Endothelial cell of umbilical vein (primary cell): Measurements from ENCODE around the gene MYD88. TPM values are rescaled to one million over a fixed set of nuclear protein-coding genes. Genes with fewer than 3 reads are reported as not detected.

ENCODE experiments used
- BruUV-seq: library from RNA; stranded (reverse); fragments of 400-500 nt; replicated peaks from 2 replicates; lab custom pipeline; 2021; lab: Mats Ljungman, UMichigan
- CTCF ChIA-PET: fragments of 300-600, 350-600 bp; sonication (Branson Sonifier 250); formaldehyde crosslinking; loops from one replicate; lab custom pipeline; 2021; ENCODE audit warnings: antibody characterized with exemption, inconsistent platforms; lab: Charles Lee
- POLR2A ChIA-PET: fragments of 300-600, 350-600 bp; sonication (Branson Sonifier 250); formaldehyde crosslinking; loops from one replicate; lab custom pipeline; 2021; ENCODE audit warnings: antibody characterized with exemption, inconsistent platforms; lab: Charles Lee
- DNase-seq: peaks from one replicate; pipeline ENCODE4 v3.0.0-alpha.2; 2011; ENCODE audit warnings: low read depth, low spot score
- FAIRE-seq: peaks from 2 replicates; lab custom pipeline; 2011; peaks lifted over from hg19 to GRCh38; lab: Jason Lieb, UNC
- H2AFZ ChIP-seq: 2 replicates; pipeline ENCODE4 v1.6.0; 2012; ENCODE audit warnings: low read depth, low read length, control low read depth, inconsistent platforms
- H3K27ac ChIP-seq: 2 replicates; pipeline ENCODE4 v1.5.1; 2011; ENCODE audit warnings: low read depth, mild to moderate bottlenecking, control low read depth, low read length, moderate library complexity; ENCODE audit not compliant: insufficient read depth
- H3K27me3 ChIP-seq, 2 experiments: 2 replicates each; pipeline versions ENCODE4 v1.6.0 to v1.6.1; 2011; ENCODE audit warnings: low read length in 2 of 2, mixed read lengths in 1 of 2; ENCODE audit not compliant: control insufficient read depth in 2 of 2, insufficient read depth in 2 of 2
- H3K36me3 ChIP-seq, 2 experiments: 2 replicates in 1 of 2; 3 replicates in 1 of 2; pipeline ENCODE4 v1.5.1; 2011; ENCODE audit warnings: low read length in 2 of 2, mild to moderate bottlenecking in 1 of 2, moderate library complexity in 1 of 2; ENCODE audit not compliant: control insufficient read depth in 2 of 2, insufficient read depth in 2 of 2; ENCODE audit errors: extremely low read depth in 1 of 2
- H3K4me1 ChIP-seq: 3 replicates; pipeline ENCODE4 v1.5.1; 2011; ENCODE audit warnings: mild to moderate bottlenecking, low read length; ENCODE audit not compliant: control insufficient read depth, insufficient read depth; ENCODE audit errors: extremely low read depth
- H3K4me2 ChIP-seq: 2 replicates; pipeline ENCODE4 v1.6.1; 2011; ENCODE audit warnings: low read length, control low read depth, mixed read lengths; ENCODE audit not compliant: insufficient read depth
- H3K4me3 ChIP-seq, 3 experiments: fragments of 200-600 bp in 1 of 3; sonication (generic), shearing (Covaris generic) in 1 of 3; replicated peaks in 1 of 3; 2 replicates each; pipeline ENCODE4 v1.5.1; 2011 to 2016; ENCODE audit warnings: control low read depth in 3 of 3, low read length in 3 of 3, mild to moderate bottlenecking in 2 of 3, inconsistent platforms in 1 of 3, low read depth in 1 of 3, moderate library complexity in 1 of 3; ENCODE audit not compliant: insufficient read depth in 1 of 3
- H3K79me2 ChIP-seq: 2 replicates; pipeline ENCODE4 v1.6.0; 2012; ENCODE audit warnings: low read length, inconsistent platforms; ENCODE audit not compliant: control insufficient read depth, insufficient read depth
- H3K9ac ChIP-seq: replicated peaks from 2 replicates; pipeline ENCODE3; 2011; ENCODE audit warnings: low read length, control low read depth; ENCODE audit not compliant: insufficient read depth; ENCODE audit errors: extremely low read depth
- H3K9me1 ChIP-seq: replicated peaks from 3 replicates; pipeline ENCODE4 v1.6.0; 2011; ENCODE audit warnings: mild to moderate bottlenecking, low read length; ENCODE audit not compliant: control insufficient read depth, insufficient read depth; ENCODE audit errors: extremely low read depth
- H3K9me3 ChIP-seq: replicated peaks from 2 replicates; pipeline ENCODE4 v1.5.1; 2012; ENCODE audit warnings: low read length, inconsistent platforms; ENCODE audit not compliant: control insufficient read depth, insufficient read depth
- H4K20me1 ChIP-seq: replicated peaks from 2 replicates; pipeline ENCODE3; 2011; ENCODE audit warnings: mild to moderate bottlenecking, low read length; ENCODE audit not compliant: control insufficient read depth, insufficient read depth; ENCODE audit errors: extremely low read depth
- CTCF ChIP-seq, 2 donors: IDR thresholded peaks; 1 replicate in 1 of 2; 2 replicates in 1 of 2; pipeline ENCODE4 v1.5.1; 2011; ENCODE audit warnings: low read length in 2 of 2, mild to moderate bottlenecking in 2 of 2, moderate library complexity in 2 of 2, control low read depth in 1 of 2, inconsistent platforms in 1 of 2, low read depth in 1 of 2; ENCODE audit not compliant: insufficient read depth in 1 of 2; ENCODE audit errors: extremely low read depth in 1 of 2
- EZH2 ChIP-seq: IDR thresholded peaks from 2 replicates; pipeline ENCODE4 v1.6.1; 2012; ENCODE audit warnings: borderline replicate concordance, low read depth, mild to moderate bottlenecking, moderate library complexity, low read length, inconsistent platforms; ENCODE audit not compliant: severe bottlenecking
- FOS ChIP-seq: IDR thresholded peaks from 2 replicates; pipeline ENCODE4 v1.6.1; 2011; ENCODE audit warnings: mild to moderate bottlenecking, low read length, moderate library complexity, borderline replicate concordance; ENCODE audit not compliant: insufficient read depth
- GATA2 ChIP-seq: IDR thresholded peaks from 2 replicates; pipeline ENCODE4 v1.7.0; 2011; ENCODE audit warnings: low read depth, mild to moderate bottlenecking, moderate library complexity, mixed read lengths, low read length; ENCODE audit not compliant: insufficient read length, insufficient read depth
- JUN ChIP-seq: IDR thresholded peaks from 2 replicates; pipeline ENCODE4 v1.6.1; 2011; ENCODE audit warnings: borderline replicate concordance, low read depth; ENCODE audit not compliant: insufficient read length, insufficient read depth
- MYC ChIP-seq: IDR thresholded peaks from one replicate; pipeline ENCODE4 v1.6.1; 2011; ENCODE audit warnings: mild to moderate bottlenecking, low read depth, low read length
- POLR2A ChIP-seq: IDR thresholded peaks from 2 replicates; pipeline ENCODE4 v1.6.1; 2012; ENCODE audit warnings: low read depth, mild to moderate bottlenecking, control low read depth, low read length
- POLR2AphosphoS5 ChIP-seq: IDR thresholded peaks from 2 replicates; pipeline ENCODE4 v1.6.1; 2012; ENCODE audit warnings: low read depth, mild to moderate bottlenecking, control low read depth, low read length, moderate library complexity; ENCODE audit not compliant: insufficient read depth
- dilution Hi-C: fragments of 300-500 bp; cut with MboI; formaldehyde crosslinking; loops from one replicate; pipeline ENCODE4 v1.15.0; 2019; ENCODE audit warnings: low sequenced_read_pairs; ENCODE audit not compliant: extremely low pct_ligation_motif_present
- intact Hi-C: fragments of 100-400 bp; cut with micrococcal nuclease; formaldehyde crosslinking; loops from one replicate; pipeline ENCODE4 v1.10.0; 2022
- polyA plus RNA-seq, 4 experiments: library from polyadenylated mRNA; depleted of rRNA in 3 of 4; stranded (reverse) in 3 of 4; unstranded in 1 of 4; fragments of >200 nt; gene quantifications; 2 replicates each; pipeline versions ENCODE4 v1.2.1 to v1.2.3, GENCODE V29; 2011 to 2012; ENCODE audit warnings: missing spikeins in 1 of 4
- total RNA-seq: library from RNA; stranded (reverse); gene quantifications from 2 replicates; pipeline ENCODE4 v1.2.3, GENCODE V29; 2021
- TF ChIP-seq, protein P1 (sequence below): IDR thresholded peaks from 2 replicates; pipeline ENCODE4 v1.6.1; 2011; ENCODE audit not compliant: insufficient read depth, insufficient read length

The MYD88 gene
- total and polyA plus RNA-seq, 2 donors (not counting 3 experiments of a cell fraction or from before 2014, with no cell fraction given): 35.1 to 55.0 TPM

GRCh38 chr3:38125305-38126120 is 12.9 kb upstream of the MYD88 start:
- Histone ChIP-seq H3K4me3 (no peak overlapping the region), H3K27me3 (no peaks in the 10 kb centered on the region), H3K9me1 (no peaks in the 10 kb centered on the region), H3K4me1 (no peaks in the 10 kb centered on the region), H3K27ac (no peak overlapping the region), H3K9me3 (no peaks in the 10 kb centered on the region), H3K4me2 (no peak overlapping the region), H3K79me2 (no peaks in the 10 kb centered on the region), H4K20me1 (no peaks in the 10 kb centered on the region), H3K9ac (no peak overlapping the region), H3K36me3 (peaks cover 20 to 47% of the 10 kb centered on the region in 2 experiments), H2AFZ (no peak overlapping the region)
- CTCF ChIA-PET: no interaction called here
- TF ChIP-seq POLR2AphosphoS5 (no peak), FOS (no peak), GATA2 (no peak), MYC (no peak), CTCF (IDR thresholded peaks at IDR 0.05; ENCODE audit: extremely low read depth in 1 of 2, insufficient read depth in 1 of 2, low read depth in 1 of 2, low read length in 2 of 2) (no peak), POLR2A (no peak), JUN (no peak), EZH2 (no peak)
- TF ChIP-seq, protein P1, sequence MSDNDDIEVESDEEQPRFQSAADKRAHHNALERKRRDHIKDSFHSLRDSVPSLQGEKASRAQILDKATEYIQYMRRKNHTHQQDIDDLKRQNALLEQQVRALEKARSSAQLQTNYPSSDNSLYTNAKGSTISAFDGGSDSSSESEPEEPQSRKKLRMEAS: no peak
- intact Hi-C loops (no loop called here), dilution Hi-C loops (no loop called here)
- FAIRE-seq (no peak), DNase-seq (no peak)
- no TSS peak for BruUV-seq
- POLR2A ChIA-PET: no interaction called here
